Astrocyte (in vitro differentiated cells and primary cell): Measurements from ENCODE around the gene RAB31. TPM values are rescaled to one million over a fixed set of nuclear protein-coding genes. Genes with fewer than 3 reads are reported as not detected.

Experiments used
- DNase-seq: peaks from one replicate; pipeline ENCODE4 v3.0.0-alpha.2; 2010; ENCODE audit warnings: low read depth
- FAIRE-seq: peaks from 2 replicates; lab custom pipeline; 2011; peaks lifted over from hg19 to GRCh38; lab: Jason Lieb, UNC
- H2AFZ ChIP-seq: 2 replicates; pipeline ENCODE4 v1.6.0; 2012; ENCODE audit warnings: low read depth, low read length, inconsistent platforms
- H3K27ac ChIP-seq: 2 replicates; pipeline ENCODE4 v1.5.1; 2011; ENCODE audit warnings: low read depth, low read length, inconsistent platforms
- H3K27me3 ChIP-seq: 2 replicates; pipeline ENCODE4 v1.6.0; 2011; ENCODE audit warnings: low read length, inconsistent platforms; ENCODE audit not compliant: insufficient read depth
- H3K36me3 ChIP-seq: 2 replicates; pipeline ENCODE4 v1.5.1; 2011; ENCODE audit warnings: low read length, inconsistent platforms; ENCODE audit not compliant: insufficient read depth
- H3K4me1 ChIP-seq: 2 replicates; pipeline ENCODE4 v1.5.1; 2011; ENCODE audit warnings: low read length, inconsistent platforms; ENCODE audit not compliant: insufficient read depth
- H3K4me2 ChIP-seq: 2 replicates; pipeline ENCODE4 v1.6.0; 2012; ENCODE audit warnings: low read length, inconsistent platforms
- H3K4me3 ChIP-seq: 2 replicates; pipeline ENCODE4 v1.5.1; 2011; ENCODE audit warnings: low read depth, mild to moderate bottlenecking, low read length, inconsistent platforms; ENCODE audit not compliant: insufficient read depth
- H3K79me2 ChIP-seq: 2 replicates; pipeline ENCODE4 v1.6.0; 2012; ENCODE audit warnings: mild to moderate bottlenecking, low read length, inconsistent platforms; ENCODE audit not compliant: insufficient read depth
- H3K9ac ChIP-seq: 2 replicates; pipeline ENCODE4 v1.6.0; 2012; ENCODE audit warnings: mild to moderate bottlenecking, low read length, inconsistent platforms
- H3K9me3 ChIP-seq: 2 replicates; pipeline ENCODE4 v1.5.1; 2012; ENCODE audit warnings: low read depth, mild to moderate bottlenecking, low read length, inconsistent platforms; ENCODE audit not compliant: insufficient read depth
- H4K20me1 ChIP-seq: 2 replicates; pipeline ENCODE4 v1.6.0; 2012; ENCODE audit warnings: low read length, inconsistent platforms; ENCODE audit not compliant: insufficient read depth
- H3K27ac Mint-ChIP-seq: one replicate; pipeline ENCODE4 v1.8.0; 2021; ENCODE audit warnings: mild to moderate bottlenecking, mixed read lengths; ENCODE audit not compliant: unreplicated experiment
- H3K27me3 Mint-ChIP-seq: one replicate; pipeline ENCODE4 v1.8.0; 2021; ENCODE audit warnings: low read depth, mixed read lengths; ENCODE audit not compliant: unreplicated experiment
- H3K36me3 Mint-ChIP-seq: one replicate; pipeline ENCODE4 v1.8.0; 2021; ENCODE audit warnings: low read depth, mixed read lengths; ENCODE audit not compliant: unreplicated experiment
- H3K4me1 Mint-ChIP-seq: one replicate; pipeline ENCODE4 v1.8.0; 2021; ENCODE audit warnings: low read depth, mixed read lengths; ENCODE audit not compliant: unreplicated experiment
- H3K4me3 Mint-ChIP-seq: one replicate; pipeline ENCODE4 v1.8.0; 2021; ENCODE audit warnings: mild to moderate bottlenecking, moderate library complexity, mixed read lengths; ENCODE audit not compliant: unreplicated experiment
- H3K9me3 Mint-ChIP-seq: one replicate; pipeline ENCODE4 v1.8.0; 2021; ENCODE audit warnings: mild to moderate bottlenecking, mixed read lengths; ENCODE audit not compliant: unreplicated experiment
- CTCF ChIP-seq: IDR thresholded peaks from 2 replicates; pipeline ENCODE4 v1.5.1; 2011; ENCODE audit warnings: low read depth, mild to moderate bottlenecking, inconsistent platforms, low read length, moderate library complexity; ENCODE audit not compliant: insufficient read depth
- EZH2 ChIP-seq: IDR thresholded peaks from 2 replicates; pipeline ENCODE4 v1.6.1; 2012; ENCODE audit warnings: mild to moderate bottlenecking, low read length, inconsistent platforms; ENCODE audit not compliant: insufficient read depth
- total RNA-seq: library from RNA; stranded (reverse); gene quantifications from 2 replicates; pipeline ENCODE4 v1.2.1, GENCODE V29; 2021

RAB31 gene
- total RNA-seq, 1 donor from 2014 or later, result 100 TPM

- FAIRE-seq (no peak), DNase-seq (peak; percentile 75)
- Histone ChIP-seq H3K79me2 (peaks cover 32% of the 10 kb centered on the region), H3K27me3 (no peaks in the 10 kb centered on the region), H3K9me3 (no peaks in the 10 kb centered on the region), H4K20me1 (peaks cover 6% of the 10 kb centered on the region), H3K36me3 (no peaks in the 10 kb centered on the region), H3K4me2 (peak overlapping the region; percentile 77), H3K4me3 (peak overlapping the region; percentile 40), H2AFZ (no peak overlapping the region), H3K9ac (peak overlapping the region; percentile 71), H3K27ac (peak overlapping the region; percentile 93), H3K4me1 (peaks cover 43% of the 10 kb centered on the region)
- Mint-ChIP-seq H3K9me3 (no peaks in the 10 kb centered on the region), H3K27me3 (no peaks in the 10 kb centered on the region), H3K36me3 (peaks cover 5% of the 10 kb centered on the region), H3K4me3 (peak overlapping the region; percentile 2), H3K27ac (peak overlapping the region; percentile 99), H3K4me1 (peaks cover 46% of the 10 kb centered on the region)
- no peak for TF ChIP-seq EZH2
- TF ChIP-seq CTCF, result no peak
These were observed 34.5 kb downstream of the RAB31 start for GRCh38 chr18:9742524-9743131.

GRCh38 chr18:9743200-9744016, 35.3 kb downstream of the RAB31 start:
- H3K79me2 ChIP-seq, result peaks cover 30% of the 10 kb centered on the region
- FAIRE-seq (peak; percentile 97), DNase-seq (peak; percentile 96)
- no peaks in the 10 kb centered on the region for H3K36me3 ChIP-seq
- peak overlapping the region; percentile 40 for H3K4me3 ChIP-seq
- Mint-ChIP-seq H3K36me3 (peaks cover 5% of the 10 kb centered on the region), H3K4me1 (peaks cover 39% of the 10 kb centered on the region), H3K4me3 (peak overlapping the region; percentile 61), H3K27ac (peak overlapping the region; percentile 99), H3K27me3 (no peaks in the 10 kb centered on the region), H3K9me3 (no peaks in the 10 kb centered on the region)
- peak overlapping the region; percentile 93 for H3K27ac ChIP-seq
- peak overlapping the region; percentile 77 for H3K4me2 ChIP-seq
- peaks cover 38% of the 10 kb centered on the region for H3K4me1 ChIP-seq
- TF ChIP-seq EZH2, result no peak
- TF ChIP-seq CTCF, result no peak
- no peaks in the 10 kb centered on the region for H3K9me3 ChIP-seq
- no peaks in the 10 kb centered on the region for H3K27me3 ChIP-seq
- H2AFZ ChIP-seq, result no peak overlapping the region
- H3K9ac ChIP-seq, result peak overlapping the region; percentile 71
- H4K20me1 ChIP-seq, result no peaks in the 10 kb centered on the region
